Measurements from ENCODE around the gene GRAPL. TPM values are rescaled to one million over a fixed set of nuclear protein-coding genes. Genes with fewer than 3 reads are reported as not detected.
"Not testable (repeated sequence)": the region's sequence is repeated elsewhere in the genome, so short reads cannot be mapped to it uniquely, and the experiment has no call there.

Gene GRAPL
- total RNA-seq, 1 donor from 2014 or later: not detected

GRCh38 chr17:19111111-19111711 lies 16.2 kb upstream of the GRAPL start:
- H3K27ac Mint-ChIP-seq: peak overlapping the region; percentile 55
- H3K9me3 Mint-ChIP-seq; H3K27me3 Mint-ChIP-seq; H3K4me1 Mint-ChIP-seq (ENCODE audit: unreplicated experiment); H3K36me3 Mint-ChIP-seq: not testable (repeated sequence)
- peak; percentile 70 for DNase-seq (ENCODE audit: extremely low spot score, unreplicated experiment)
- peak overlapping the region; percentile 74 for H3K4me3 Mint-ChIP-seq
- peak; percentile 36 for TF ChIP-seq CTCF (conservative IDR thresholded peaks at IDR 0.05)

DNA sequence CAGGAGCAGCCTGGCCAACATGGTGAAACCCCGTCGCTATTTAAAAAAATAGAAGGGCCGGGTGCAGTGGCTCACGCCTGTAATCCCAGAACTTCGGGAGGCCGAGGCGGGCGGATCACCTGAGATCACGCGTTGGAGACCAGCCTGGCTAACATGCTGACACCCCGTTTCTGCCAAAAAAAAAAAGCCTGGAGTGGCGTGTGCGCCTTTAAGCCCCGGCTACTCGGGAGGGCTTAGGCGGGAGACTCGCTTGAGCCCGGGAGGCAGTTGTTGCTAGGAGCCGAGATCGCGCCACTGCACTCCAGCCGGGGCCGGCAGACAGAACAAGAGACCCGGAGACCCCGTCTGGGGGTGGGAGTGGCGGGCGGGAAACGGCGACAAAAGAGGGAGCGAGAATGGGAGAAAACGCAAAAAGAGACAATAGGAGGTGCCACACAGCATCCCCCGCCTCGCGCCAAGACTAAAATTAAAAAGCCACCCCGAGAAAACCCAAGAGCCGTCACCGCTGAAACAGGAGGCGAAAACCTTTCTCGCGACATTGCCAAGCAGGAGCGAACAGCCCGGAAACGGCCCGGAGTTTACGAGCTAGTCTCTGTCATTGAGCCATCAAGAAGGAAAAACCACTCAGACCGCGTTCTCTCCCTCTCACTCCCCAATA lies 15.5 kb upstream of the GRAPL start:
- H3K4me1 Mint-ChIP-seq (ENCODE audit: unreplicated experiment); H3K9me3 Mint-ChIP-seq; H3K36me3 Mint-ChIP-seq; H3K27me3 Mint-ChIP-seq: not testable (repeated sequence)
- Mint-ChIP-seq H3K27ac (peak overlapping the region; percentile 78), H3K4me3 (peak overlapping the region; percentile 68)
- peak; percentile 69 for DNase-seq (ENCODE audit: extremely low spot score, unreplicated experiment)

GRCh38 chr17:19112459-19112826 lies 14.9 kb upstream of the GRAPL start:
- H3K36me3 Mint-ChIP-seq; H3K4me3 Mint-ChIP-seq; H3K9me3 Mint-ChIP-seq; DNase-seq (ENCODE audit: extremely low spot score, unreplicated experiment); H3K4me1 Mint-ChIP-seq (ENCODE audit: unreplicated experiment); H3K27me3 Mint-ChIP-seq: not testable (repeated sequence)
- H3K27ac Mint-ChIP-seq: peak overlapping the region; percentile 78

DNA sequence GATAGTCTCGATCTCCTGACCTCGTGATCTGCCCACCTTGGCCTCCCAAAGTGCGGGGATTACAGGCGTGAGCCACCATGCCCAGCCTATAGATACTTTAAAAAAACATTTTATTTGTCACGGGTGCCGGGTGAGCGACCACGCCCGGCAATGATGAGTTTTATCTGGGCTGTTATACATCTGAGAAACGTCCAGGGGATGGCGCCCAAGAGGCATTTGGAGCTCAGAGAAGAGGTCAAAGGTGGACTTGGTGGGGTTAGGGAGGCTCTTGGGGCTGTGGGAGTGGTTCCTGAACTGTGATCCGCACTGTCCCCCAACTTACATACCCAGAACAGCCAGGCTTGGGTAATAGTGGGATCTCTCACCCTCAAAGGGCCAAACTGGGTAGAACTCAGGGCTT lies 8.7 kb upstream of the GRAPL start:
- H3K27ac Mint-ChIP-seq; H3K27me3 Mint-ChIP-seq; DNase-seq (ENCODE audit: extremely low spot score, unreplicated experiment); H3K36me3 Mint-ChIP-seq; H3K9me3 Mint-ChIP-seq; H3K4me1 Mint-ChIP-seq (ENCODE audit: unreplicated experiment); H3K4me3 Mint-ChIP-seq: not testable (repeated sequence)

DNA sequence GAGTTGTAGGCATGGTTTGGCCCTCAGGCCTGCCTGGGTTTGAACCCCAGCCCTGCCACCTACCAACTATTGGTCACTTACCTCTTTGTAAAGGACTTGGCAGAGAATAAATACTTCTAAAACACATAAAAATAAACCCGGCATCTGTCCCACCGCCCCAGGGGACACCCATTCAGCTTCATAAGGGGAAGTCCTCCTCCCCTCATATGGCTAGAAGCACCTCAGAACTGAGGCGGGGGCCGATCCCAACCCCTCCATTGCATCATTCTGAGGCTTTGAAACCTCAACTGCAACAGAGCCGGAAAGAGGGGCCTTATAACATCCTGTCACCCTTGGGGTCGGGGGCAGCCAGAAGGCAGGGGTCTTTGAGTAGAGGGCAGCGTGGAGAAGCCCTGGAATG lies 2.1 kb upstream of the GRAPL start:
- H3K4me3 Mint-ChIP-seq; DNase-seq (ENCODE audit: extremely low spot score, unreplicated experiment); H3K36me3 Mint-ChIP-seq; H3K4me1 Mint-ChIP-seq (ENCODE audit: unreplicated experiment); H3K9me3 Mint-ChIP-seq; H3K27me3 Mint-ChIP-seq; H3K27ac Mint-ChIP-seq: not testable (repeated sequence)

GRCh38 chr17:19129500-19129899 lies 2.1 kb downstream of the GRAPL start:
- not testable (repeated sequence) for H3K27me3 Mint-ChIP-seq; DNase-seq (ENCODE audit: extremely low spot score, unreplicated experiment); H3K9me3 Mint-ChIP-seq; H3K4me1 Mint-ChIP-seq (ENCODE audit: unreplicated experiment); H3K36me3 Mint-ChIP-seq; H3K4me3 Mint-ChIP-seq; H3K27ac Mint-ChIP-seq

DNA sequence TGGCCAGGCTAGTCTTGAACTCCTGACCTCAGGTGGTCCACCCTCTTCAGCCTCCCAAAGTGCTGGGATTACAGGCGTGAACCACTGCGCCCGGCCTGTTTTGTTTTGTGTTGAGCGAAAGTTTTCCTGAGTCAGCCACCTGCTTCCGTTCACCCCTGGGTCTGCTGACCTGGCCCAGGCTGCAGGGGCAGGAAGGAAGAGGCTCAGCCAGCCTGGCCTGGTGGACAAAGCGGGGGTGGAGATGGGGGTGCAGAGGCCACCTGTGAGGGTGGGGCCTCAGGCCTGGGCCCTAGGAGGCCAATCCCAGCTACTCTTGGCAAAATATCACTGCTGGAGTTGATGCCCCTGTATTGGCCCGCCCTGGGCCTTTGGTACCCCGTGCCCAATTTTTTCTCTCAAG lies 3.7 kb downstream of the GRAPL start:
- not testable (repeated sequence) for H3K27ac Mint-ChIP-seq; H3K9me3 Mint-ChIP-seq; H3K4me1 Mint-ChIP-seq (ENCODE audit: unreplicated experiment); DNase-seq (ENCODE audit: extremely low spot score, unreplicated experiment); H3K4me3 Mint-ChIP-seq; H3K27me3 Mint-ChIP-seq; H3K36me3 Mint-ChIP-seq

GRCh38 chr17:19131772-19132171 lies 4.4 kb downstream of the GRAPL start:
- not testable (repeated sequence) for H3K4me1 Mint-ChIP-seq (ENCODE audit: unreplicated experiment); H3K27ac Mint-ChIP-seq; DNase-seq (ENCODE audit: extremely low spot score, unreplicated experiment); H3K4me3 Mint-ChIP-seq; H3K9me3 Mint-ChIP-seq; H3K27me3 Mint-ChIP-seq; H3K36me3 Mint-ChIP-seq

DNA sequence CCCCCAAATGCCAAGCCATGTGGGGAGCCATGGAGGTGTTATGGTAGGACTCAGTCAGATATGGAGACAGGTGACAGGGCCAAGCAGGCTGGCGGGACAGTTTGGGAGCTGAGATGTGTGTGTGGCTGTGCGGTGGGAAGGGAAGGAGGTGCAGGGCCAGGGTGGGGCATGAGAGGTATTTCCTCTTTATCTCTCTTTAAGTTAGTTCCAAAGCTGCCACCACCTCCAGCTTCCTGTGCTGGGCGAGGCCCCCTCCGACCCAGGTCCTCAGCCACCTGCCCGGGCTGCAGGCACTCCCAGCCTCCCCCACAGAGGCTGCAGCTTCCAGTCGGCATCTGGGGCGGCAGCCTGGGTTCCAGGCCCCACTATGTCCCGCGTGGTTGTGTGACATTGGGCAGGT lies 6.4 kb downstream of the GRAPL start:
- not testable (repeated sequence) for H3K4me1 Mint-ChIP-seq (ENCODE audit: unreplicated experiment); H3K9me3 Mint-ChIP-seq; H3K27ac Mint-ChIP-seq; H3K36me3 Mint-ChIP-seq; DNase-seq (ENCODE audit: extremely low spot score, unreplicated experiment); H3K27me3 Mint-ChIP-seq; H3K4me3 Mint-ChIP-seq

- not testable (repeated sequence) for H3K4me3 Mint-ChIP-seq; H3K4me1 Mint-ChIP-seq (ENCODE audit: unreplicated experiment); H3K36me3 Mint-ChIP-seq; H3K27me3 Mint-ChIP-seq; DNase-seq (ENCODE audit: extremely low spot score, unreplicated experiment); H3K27ac Mint-ChIP-seq; H3K9me3 Mint-ChIP-seq
Measured at GRCh38 chr17:19135391-19135790, 8.0 kb downstream of the GRAPL start.

GRCh38 chr17:19136138-19136537 lies 8.7 kb downstream of the GRAPL start:
- not testable (repeated sequence) for H3K9me3 Mint-ChIP-seq; H3K4me1 Mint-ChIP-seq (ENCODE audit: unreplicated experiment); H3K27ac Mint-ChIP-seq; H3K4me3 Mint-ChIP-seq; DNase-seq (ENCODE audit: extremely low spot score, unreplicated experiment); H3K36me3 Mint-ChIP-seq; H3K27me3 Mint-ChIP-seq

DNA sequence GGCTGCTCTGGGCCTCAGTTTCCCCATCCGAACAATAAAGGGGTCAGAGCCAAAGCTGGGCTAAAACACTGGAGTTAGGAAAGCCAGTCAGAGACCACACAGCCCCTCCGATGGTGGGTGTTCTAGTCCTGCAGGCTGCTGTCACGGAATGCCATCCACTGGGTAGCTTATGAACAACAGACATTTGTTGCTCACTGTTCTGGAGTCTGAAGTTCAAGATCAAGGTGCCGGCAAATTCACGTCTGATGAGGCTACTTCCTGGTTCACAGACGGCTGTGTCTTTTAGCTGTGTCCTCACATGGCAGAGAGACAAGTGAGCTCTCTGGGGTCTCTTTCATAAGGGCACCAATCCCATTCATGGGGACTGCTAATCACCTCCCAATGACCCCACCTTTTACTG lies 9.2 kb downstream of the GRAPL start:
- H3K36me3 Mint-ChIP-seq; H3K27me3 Mint-ChIP-seq; DNase-seq (ENCODE audit: extremely low spot score, unreplicated experiment); H3K9me3 Mint-ChIP-seq; H3K27ac Mint-ChIP-seq; H3K4me1 Mint-ChIP-seq (ENCODE audit: unreplicated experiment); H3K4me3 Mint-ChIP-seq: not testable (repeated sequence)

- not testable (repeated sequence) for H3K27ac Mint-ChIP-seq
Measured at GRCh38 chr17:19137959-19138358, 10.6 kb downstream of the GRAPL start.

More at GRCh38 chr17:19137959-19138358, 10.6 kb downstream of the GRAPL start:
- not testable (repeated sequence) for H3K27me3 Mint-ChIP-seq; H3K9me3 Mint-ChIP-seq; DNase-seq (ENCODE audit: extremely low spot score, unreplicated experiment); H3K4me3 Mint-ChIP-seq; H3K36me3 Mint-ChIP-seq; H3K4me1 Mint-ChIP-seq (ENCODE audit: unreplicated experiment)

Data from type B pancreatic cell (in vitro differentiated cells).